Measurements from ENCODE around the gene INSYN2B.

INSYN2B gene

DNA sequence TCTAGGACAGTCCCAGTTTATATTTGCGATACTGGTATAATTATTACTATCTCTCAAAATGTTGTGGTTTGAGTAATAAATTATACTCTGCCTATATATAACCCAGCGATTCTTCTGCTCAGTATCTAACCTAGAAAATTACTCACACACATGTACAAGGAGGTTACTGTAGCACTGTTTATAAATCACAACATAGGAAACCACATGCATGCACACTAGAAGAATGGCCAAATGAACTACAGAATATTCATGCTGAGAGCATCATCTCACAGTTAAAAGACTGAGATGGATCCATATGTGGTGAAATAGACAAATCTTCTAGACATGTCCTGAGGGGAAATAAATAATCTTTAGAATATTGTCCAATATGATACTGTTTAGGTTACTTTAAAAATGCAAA is 62.1 kb downstream of the INSYN2B start:
- Histone ChIP-seq H3K4me2 (no peak overlapping the region), H3K4me1 (no peaks in the 10 kb centered on the region), H3K27ac (no peak overlapping the region), H3K9me3 (no peaks in the 10 kb centered on the region), H3K4me3 (no peak overlapping the region), H3K27me3 (no peaks in the 10 kb centered on the region), H3K9ac (no peak overlapping the region), H4K20me1 (0 out of 2 replicates have a peak, but pooled peaks cover 7% of the 10 kb centered on the region), H3K36me3 (no peaks in the 10 kb centered on the region)
- no peak for TF ChIP-seq Cebpa-rat (IDR thresholded peaks at IDR 0.05)

DNA sequence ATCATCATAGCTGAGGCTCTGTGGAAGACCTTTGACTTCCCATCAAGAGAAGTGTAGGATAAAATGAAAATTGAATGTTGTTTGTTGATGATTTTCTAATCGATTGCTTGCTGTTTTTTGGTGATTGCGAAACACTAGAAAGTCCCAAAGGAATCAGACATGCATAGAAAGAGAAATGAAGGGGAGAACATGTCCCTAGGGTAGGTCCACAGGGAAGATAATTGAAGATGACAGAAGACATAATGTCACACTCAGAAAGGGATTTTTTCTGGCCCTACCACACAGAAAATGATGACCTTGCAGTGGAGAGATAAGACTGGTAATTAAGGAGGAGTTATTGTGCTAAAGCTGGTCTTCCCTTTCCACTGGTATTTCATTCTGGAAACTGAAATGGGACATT is 62.8 kb downstream of the INSYN2B start:
- 0 out of 2 replicates have a peak, but pooled peaks cover 7% of the 10 kb centered on the region for H4K20me1 ChIP-seq
- no peak overlapping the region for H3K4me2 ChIP-seq
- no peaks in the 10 kb centered on the region for H3K4me1 ChIP-seq
- no peaks in the 10 kb centered on the region for H3K36me3 ChIP-seq
- no peak overlapping the region for H3K27ac ChIP-seq
- H3K9ac ChIP-seq: no peak overlapping the region
- H3K4me3 ChIP-seq: no peak overlapping the region
- H3K9me3 ChIP-seq: no peaks in the 10 kb centered on the region
- TF ChIP-seq Cebpa-rat (IDR thresholded peaks at IDR 0.05): peak; percentile 75; the same call in 1 of the 2 replicates
- no peaks in the 10 kb centered on the region for H3K27me3 ChIP-seq

DNA sequence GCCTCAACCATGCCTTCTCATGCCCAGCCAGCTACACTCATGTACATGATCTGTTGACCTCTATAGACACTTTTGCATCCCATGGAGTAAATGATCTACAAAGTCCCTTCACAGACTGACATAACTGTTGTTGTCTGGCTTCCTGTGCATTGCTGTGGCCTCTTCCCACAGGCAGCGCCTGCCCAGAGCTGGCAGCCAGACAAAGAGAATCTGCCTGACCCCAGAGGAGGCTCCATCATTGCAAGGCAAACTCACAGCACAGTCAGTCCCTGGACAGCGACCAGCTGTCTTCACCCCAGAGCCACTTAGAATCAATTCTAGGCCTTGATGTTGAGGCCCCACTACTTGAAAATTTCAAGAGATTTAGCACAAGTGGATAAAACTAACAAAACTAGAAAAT is 65.5 kb downstream of the INSYN2B start:
- Histone ChIP-seq H4K20me1 (0 out of 2 replicates have a peak, but pooled peaks cover 7% of the 10 kb centered on the region), H3K9me3 (no peaks in the 10 kb centered on the region), H3K4me2 (no peak overlapping the region), H3K27me3 (no peaks in the 10 kb centered on the region), H3K4me1 (no peaks in the 10 kb centered on the region), H3K9ac (no peak overlapping the region), H3K27ac (no peak overlapping the region), H3K36me3 (no peaks in the 10 kb centered on the region), H3K4me3 (no peak overlapping the region)
- no peak for TF ChIP-seq Cebpa-rat (IDR thresholded peaks at IDR 0.05)

DNA sequence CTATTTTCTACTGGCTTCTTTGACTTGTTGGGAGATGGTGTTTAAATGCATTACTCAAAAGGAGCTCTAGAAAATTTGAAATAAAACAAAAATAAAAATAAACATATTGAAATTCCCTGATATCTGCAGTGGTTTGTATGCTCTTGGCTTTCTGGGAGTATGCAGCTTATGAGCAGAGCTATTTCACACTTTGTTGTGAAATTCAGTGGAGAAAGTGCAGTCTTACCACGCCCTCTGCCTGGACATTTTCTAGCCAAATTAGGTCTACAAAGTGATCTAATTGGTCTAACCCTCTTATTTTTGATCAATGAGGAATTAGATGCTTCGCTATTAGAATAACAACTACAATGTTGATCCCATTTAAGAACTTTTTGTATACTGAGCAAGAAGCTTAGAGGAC is 66.8 kb downstream of the INSYN2B start:
- H3K4me2 ChIP-seq: no peak overlapping the region
- no peak for TF ChIP-seq Cebpa-rat (IDR thresholded peaks at IDR 0.05)
- H3K27me3 ChIP-seq: no peaks in the 10 kb centered on the region
- H3K36me3 ChIP-seq: no peaks in the 10 kb centered on the region
- no peaks in the 10 kb centered on the region for H3K9me3 ChIP-seq
- no peak overlapping the region for H3K27ac ChIP-seq
- H4K20me1 ChIP-seq: 0 out of 2 replicates have a peak, but pooled peaks cover 7% of the 10 kb centered on the region
- H3K4me3 ChIP-seq: no peak overlapping the region
- H3K4me1 ChIP-seq: no peaks in the 10 kb centered on the region
- H3K9ac ChIP-seq: no peak overlapping the region

DNA sequence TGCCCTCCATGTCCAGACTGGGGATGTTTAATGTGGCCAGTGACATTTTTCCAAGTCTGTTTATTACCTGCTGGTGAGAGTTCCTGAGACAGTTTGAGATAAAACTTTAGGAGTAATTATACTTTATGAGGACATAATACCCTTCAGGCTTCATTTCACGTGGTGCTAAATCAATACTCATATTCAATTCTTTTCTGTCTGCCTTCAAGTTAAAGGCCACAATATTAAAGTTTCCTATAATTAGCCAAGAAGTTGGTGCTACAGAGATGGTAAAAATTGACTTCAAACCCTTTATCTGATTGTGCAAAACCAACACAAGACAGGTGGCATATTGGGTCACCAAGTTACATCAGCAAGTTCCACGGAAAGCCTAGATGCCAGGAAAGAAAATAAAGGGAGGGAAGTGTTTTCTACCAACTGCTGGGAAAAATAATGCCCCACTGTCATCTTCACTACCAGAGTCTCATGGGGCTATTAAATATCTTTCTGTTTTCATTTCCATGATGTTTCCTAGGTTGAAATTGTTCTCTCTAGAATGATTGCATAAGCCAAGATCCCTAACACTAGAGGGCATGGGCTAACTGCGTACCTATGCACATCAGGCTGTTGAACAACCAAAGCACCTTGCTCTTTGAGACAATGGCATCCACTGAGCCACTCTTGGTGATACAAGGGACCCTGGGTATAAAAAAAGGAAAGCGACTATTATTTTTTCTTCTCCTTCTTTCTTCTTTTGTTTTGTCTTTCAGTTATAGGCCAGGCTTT is 68.7 kb downstream of the INSYN2B start:
- Histone ChIP-seq H3K9me3 (no peaks in the 10 kb centered on the region), H3K27me3 (no peaks in the 10 kb centered on the region), H3K36me3 (no peaks in the 10 kb centered on the region), H3K4me1 (no peaks in the 10 kb centered on the region), H3K4me3 (no peak overlapping the region), H3K9ac (no peak overlapping the region), H3K27ac (no peak overlapping the region), H3K4me2 (no peak overlapping the region), H4K20me1 (peaks cover 12% of the 10 kb centered on the region; the same call in 1 of the 2 replicates)
- TF ChIP-seq Cebpa-rat (IDR thresholded peaks at IDR 0.05): no peak

DNA sequence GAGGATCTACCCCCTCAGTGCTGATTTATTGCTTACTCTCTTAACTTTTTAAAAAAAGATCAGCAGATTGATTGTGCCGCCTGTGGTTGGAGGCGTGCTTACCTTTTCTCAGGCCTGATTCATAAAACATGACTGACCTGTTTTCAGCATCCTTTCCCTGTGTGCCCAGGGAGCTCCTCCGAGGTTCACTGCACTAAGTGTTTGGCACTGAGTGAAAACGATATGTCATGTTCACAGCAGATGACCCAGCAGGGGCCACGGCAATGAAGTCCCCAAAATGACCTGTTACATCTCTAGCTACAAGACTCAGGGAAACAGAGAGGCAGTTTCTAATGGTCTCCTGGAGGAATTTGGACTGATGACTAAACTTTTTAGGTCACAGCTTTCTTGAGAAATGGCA is 69.9 kb downstream of the INSYN2B start:
- TF ChIP-seq Cebpa-rat (IDR thresholded peaks at IDR 0.05): no peak
- Histone ChIP-seq H3K9ac (no peak overlapping the region), H3K9me3 (no peaks in the 10 kb centered on the region), H4K20me1 (peaks cover 17% of the 10 kb centered on the region; the same call in 1 of the 2 replicates), H3K27me3 (no peaks in the 10 kb centered on the region), H3K4me3 (no peak overlapping the region), H3K4me1 (no peaks in the 10 kb centered on the region), H3K27ac (no peak overlapping the region), H3K4me2 (no peak overlapping the region), H3K36me3 (no peaks in the 10 kb centered on the region)

DNA sequence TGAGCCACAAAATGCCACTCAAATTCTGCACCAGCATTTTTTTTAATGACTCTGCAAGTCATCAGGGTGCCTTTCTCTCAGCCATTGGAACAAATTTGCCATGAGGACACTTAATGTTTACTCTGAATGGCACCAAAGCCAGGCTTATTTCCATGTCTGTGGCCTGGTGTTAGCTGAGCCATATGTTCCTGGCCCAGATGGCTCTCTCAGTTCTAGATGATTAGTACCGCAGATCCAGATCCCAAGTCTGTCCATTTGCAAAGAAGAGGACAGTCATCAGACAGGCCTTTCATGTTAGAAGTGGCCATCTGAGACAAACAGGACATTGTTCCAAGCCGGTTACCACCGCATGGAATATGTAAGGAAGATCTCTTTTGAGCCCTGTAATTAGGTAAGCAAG is 70.3 kb downstream of the INSYN2B start:
- Histone ChIP-seq H3K27ac (no peak overlapping the region), H3K4me3 (no peak overlapping the region), H3K36me3 (no peaks in the 10 kb centered on the region), H3K9me3 (no peaks in the 10 kb centered on the region), H4K20me1 (peaks cover 18% of the 10 kb centered on the region), H3K9ac (no peak overlapping the region), H3K4me1 (no peaks in the 10 kb centered on the region), H3K4me2 (no peak overlapping the region), H3K27me3 (no peaks in the 10 kb centered on the region)
- no peak for TF ChIP-seq Cebpa-rat (IDR thresholded peaks at IDR 0.05)

DNA sequence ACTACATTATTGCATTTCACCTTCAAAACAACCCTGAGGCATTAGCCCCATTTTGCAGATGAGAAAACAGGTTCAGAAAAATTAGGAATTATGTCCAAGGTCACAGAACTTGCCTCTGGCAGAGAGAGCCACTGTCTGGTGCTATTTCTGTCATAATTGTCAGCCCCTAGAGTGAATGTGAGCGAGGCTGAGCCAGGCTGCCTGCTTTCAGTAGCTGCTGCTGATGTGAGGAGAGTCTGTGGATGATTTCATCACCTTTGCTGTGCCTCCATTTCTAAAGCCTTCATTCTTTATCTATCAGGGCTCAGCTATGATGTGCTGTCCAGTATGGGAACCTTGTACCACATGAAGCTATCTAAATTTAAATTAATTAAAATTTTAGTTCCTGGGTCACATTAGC is 71.4 kb downstream of the INSYN2B start:
- TF ChIP-seq Cebpa-rat (IDR thresholded peaks at IDR 0.05): no peak
- Histone ChIP-seq H3K4me3 (no peak overlapping the region), H4K20me1 (peaks cover 19% of the 10 kb centered on the region), H3K9me3 (no peaks in the 10 kb centered on the region), H3K27me3 (no peaks in the 10 kb centered on the region), H3K27ac (no peak overlapping the region), H3K4me2 (no peak overlapping the region), H3K4me1 (peaks cover 7% of the 10 kb centered on the region), H3K9ac (no peak overlapping the region), H3K36me3 (no peaks in the 10 kb centered on the region)

DNA sequence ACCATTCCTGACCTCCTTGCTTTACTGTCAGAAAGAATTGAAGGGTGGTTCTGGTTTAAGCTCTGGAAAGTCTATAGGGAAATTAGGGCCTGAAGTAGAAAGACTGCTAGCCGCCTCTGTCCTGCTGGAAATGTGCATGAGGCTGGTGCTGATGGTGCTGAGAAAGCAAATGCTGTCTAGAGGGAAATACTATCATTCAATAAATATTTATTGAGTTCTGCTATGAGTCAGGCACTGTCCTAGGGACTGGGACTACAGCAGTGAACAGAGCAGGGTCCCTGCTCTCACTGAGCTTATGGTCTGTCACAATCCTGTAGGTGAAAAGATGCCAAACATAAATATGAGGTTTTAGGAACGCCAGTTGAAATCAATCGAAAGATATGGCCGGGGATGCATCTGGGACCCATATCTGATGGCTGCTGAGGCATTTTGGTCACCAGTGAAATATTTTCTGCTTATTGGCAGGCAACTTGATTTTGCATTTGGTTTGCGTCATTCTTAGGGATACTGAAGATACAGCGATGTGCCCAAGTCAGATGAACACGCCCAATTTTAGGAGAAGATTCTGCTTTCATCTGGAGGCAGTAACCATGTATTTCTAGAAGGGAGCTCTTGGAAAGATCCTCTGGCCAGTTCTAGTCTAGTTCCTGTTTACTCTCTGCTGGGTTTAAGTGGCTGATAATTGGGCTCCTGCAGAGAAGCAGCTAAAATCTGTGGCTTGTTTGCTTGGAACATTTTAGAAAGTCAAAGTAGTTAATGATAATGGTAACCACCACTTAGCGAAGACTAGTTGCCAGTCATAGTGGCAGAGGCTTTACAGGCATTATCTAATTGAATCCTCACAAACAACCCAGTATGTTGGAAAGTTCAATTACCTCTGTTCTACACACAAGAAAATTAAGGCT is 73.3 kb downstream of the INSYN2B start:
- Histone ChIP-seq H4K20me1 (peaks cover 19% of the 10 kb centered on the region), H3K4me3 (no peak overlapping the region), H3K36me3 (no peaks in the 10 kb centered on the region), H3K4me2 (no peak overlapping the region), H3K27ac (no peak overlapping the region), H3K27me3 (no peaks in the 10 kb centered on the region), H3K9me3 (no peaks in the 10 kb centered on the region), H3K4me1 (peaks cover 17% of the 10 kb centered on the region), H3K9ac (no peak overlapping the region)
- no peak for TF ChIP-seq Cebpa-rat (IDR thresholded peaks at IDR 0.05)

DNA sequence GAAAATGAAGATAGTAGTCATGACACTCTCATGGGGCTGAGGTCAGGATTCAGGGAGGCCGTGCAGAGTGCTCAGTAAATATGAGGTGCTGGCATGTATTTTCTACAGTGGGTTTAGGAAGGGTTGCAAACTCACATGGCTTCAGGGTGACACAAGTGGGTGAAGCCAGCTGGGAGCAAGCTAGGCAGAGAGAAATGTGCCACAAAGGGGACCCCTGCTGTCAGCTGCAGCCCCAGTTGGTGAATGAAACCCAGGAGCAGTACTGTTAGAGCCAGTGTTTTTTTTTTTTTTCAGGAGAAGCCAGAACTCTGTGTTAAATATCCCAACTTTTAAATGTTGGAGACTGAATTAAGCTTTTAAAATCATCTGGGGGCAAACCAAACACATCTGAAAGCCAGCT is 75.3 kb downstream of the INSYN2B start:
- no peaks in the 10 kb centered on the region for H3K27me3 ChIP-seq
- H3K4me2 ChIP-seq: no peak overlapping the region
- H3K4me1 ChIP-seq: peaks cover 29% of the 10 kb centered on the region

More for the DNA sequence above, 75.3 kb downstream of the INSYN2B start:
- no peak overlapping the region for H3K4me3 ChIP-seq
- no peaks in the 10 kb centered on the region for H3K36me3 ChIP-seq
- no peak overlapping the region for H3K9ac ChIP-seq
- TF ChIP-seq Cebpa-rat (IDR thresholded peaks at IDR 0.05): no peak
- no peak overlapping the region for H3K27ac ChIP-seq
- peaks cover 19% of the 10 kb centered on the region for H4K20me1 ChIP-seq
- H3K9me3 ChIP-seq: no peaks in the 10 kb centered on the region
